Measurements from ENCODE around the gene SLC12A5. TPM values are rescaled to one million over a fixed set of nuclear protein-coding genes. Genes with fewer than 3 reads are reported as not detected.

SLC12A5 gene
- polyA plus RNA-seq, 2 of the 4 experiments (the other 2 are of a cell fraction), result 3.0 to 10.8 TPM

DNA sequence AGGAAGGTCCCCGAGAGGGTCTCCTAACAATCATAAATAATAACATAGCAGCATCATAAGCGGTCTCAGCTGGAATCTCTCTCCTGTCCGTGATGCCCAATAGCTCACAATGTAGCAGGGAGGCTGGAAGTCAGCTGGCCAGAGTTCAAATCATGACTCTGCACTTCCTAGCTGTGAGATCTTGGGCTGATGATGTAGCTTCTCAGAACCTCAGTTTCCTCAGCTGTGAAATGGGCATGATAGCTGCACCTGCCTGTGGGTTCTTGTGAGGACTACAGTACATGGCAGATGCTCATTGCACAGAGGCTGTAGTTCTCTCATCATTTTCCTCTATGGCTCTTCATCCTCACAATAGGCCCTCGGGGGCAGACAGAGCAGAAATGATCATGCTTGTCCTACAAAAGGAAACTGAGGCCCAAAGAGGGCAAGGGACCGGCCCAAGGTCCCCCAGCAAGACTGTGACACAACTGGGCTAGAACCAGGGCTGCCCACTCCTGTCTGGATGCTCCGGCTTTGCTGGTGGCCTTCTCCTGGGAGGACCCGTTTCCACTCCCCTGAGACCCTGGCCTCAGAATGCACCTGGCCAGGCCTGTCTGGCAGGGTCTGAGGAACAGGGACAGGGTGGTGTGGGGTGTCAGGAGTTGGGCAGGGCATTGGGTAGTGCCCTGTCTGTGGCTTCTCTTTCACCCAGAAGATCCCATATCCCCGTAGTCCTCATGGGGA is 17.7 kb downstream of the SLC12A5 start:
- H3K4me3 ChIP-seq, result no peak overlapping the region
- H3K27ac ChIP-seq, result no peak overlapping the region
- TF ChIP-seq FOSL2 (IDR thresholded peaks at IDR 0.05) (no peak), FOSL2 (CRISPR knock-in tag; IDR thresholded peaks at IDR 0.05) (no peak), RCOR1 (IDR thresholded peaks at IDR 0.05; ENCODE audit: low read depth, low read length) (no peak), RNF2 (IDR thresholded peaks at IDR 0.05; ENCODE audit: borderline replicate concordance, low read depth) (no peak), SMC3 (IDR thresholded peaks at IDR 0.05) (no peak), NPAS2 (CRISPR knock-in tag; IDR thresholded peaks at IDR 0.05; ENCODE audit: borderline replicate concordance) (no peak), CHD2 (IDR thresholded peaks at IDR 0.05; ENCODE audit: low read length, partially characterized antibody) (no peak), HOXA7 (CRISPR knock-in tag; IDR thresholded peaks at IDR 0.05) (no peak), CBX8 (IDR thresholded peaks at IDR 0.05) (no peak), MAFK (IDR thresholded peaks at IDR 0.05; ENCODE audit: partially characterized antibody) (no peak), POLR2A (IDR thresholded peaks at IDR 0.05; ENCODE audit: low read length) (no peak), FOXS1 (CRISPR knock-in tag; IDR thresholded peaks at IDR 0.05) (no peak), PHF8 (IDR thresholded peaks at IDR 0.05; ENCODE audit: borderline replicate concordance, low read depth) (no peak), GATA3 (IDR thresholded peaks at IDR 0.05; ENCODE audit: borderline replicate concordance) (no peak), HEYL (CRISPR knock-in tag; IDR thresholded peaks at IDR 0.05) (no peak), RAD21 (conservative IDR thresholded peaks at IDR 0.05 in 1 of 2, IDR thresholded peaks at IDR 0.05 in 1 of 2) (no peak), NFE2L2 (conservative IDR thresholded peaks at IDR 0.05; ENCODE audit: low read length) (no peak), JUNB (IDR thresholded peaks at IDR 0.05) (no peak), RARB (CRISPR knock-in tag; IDR thresholded peaks at IDR 0.05) (no peak)
- TF ChIP-seq, protein P1, sequence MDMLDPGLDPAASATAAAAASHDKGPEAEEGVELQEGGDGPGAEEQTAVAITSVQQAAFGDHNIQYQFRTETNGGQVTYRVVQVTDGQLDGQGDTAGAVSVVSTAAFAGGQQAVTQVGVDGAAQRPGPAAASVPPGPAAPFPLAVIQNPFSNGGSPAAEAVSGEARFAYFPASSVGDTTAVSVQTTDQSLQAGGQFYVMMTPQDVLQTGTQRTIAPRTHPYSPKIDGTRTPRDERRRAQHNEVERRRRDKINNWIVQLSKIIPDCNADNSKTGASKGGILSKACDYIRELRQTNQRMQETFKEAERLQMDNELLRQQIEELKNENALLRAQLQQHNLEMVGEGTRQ (IDR thresholded peaks at IDR 0.05), result no peak
- TF ChIP-seq, protein P2, sequence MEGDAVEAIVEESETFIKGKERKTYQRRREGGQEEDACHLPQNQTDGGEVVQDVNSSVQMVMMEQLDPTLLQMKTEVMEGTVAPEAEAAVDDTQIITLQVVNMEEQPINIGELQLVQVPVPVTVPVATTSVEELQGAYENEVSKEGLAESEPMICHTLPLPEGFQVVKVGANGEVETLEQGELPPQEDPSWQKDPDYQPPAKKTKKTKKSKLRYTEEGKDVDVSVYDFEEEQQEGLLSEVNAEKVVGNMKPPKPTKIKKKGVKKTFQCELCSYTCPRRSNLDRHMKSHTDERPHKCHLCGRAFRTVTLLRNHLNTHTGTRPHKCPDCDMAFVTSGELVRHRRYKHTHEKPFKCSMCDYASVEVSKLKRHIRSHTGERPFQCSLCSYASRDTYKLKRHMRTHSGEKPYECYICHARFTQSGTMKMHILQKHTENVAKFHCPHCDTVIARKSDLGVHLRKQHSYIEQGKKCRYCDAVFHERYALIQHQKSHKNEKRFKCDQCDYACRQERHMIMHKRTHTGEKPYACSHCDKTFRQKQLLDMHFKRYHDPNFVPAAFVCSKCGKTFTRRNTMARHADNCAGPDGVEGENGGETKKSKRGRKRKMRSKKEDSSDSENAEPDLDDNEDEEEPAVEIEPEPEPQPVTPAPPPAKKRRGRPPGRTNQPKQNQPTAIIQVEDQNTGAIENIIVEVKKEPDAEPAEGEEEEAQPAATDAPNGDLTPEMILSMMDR (IDR thresholded peaks at IDR 0.05), result no peak
- no peak overlapping the region for H3K4me2 ChIP-seq
- WGBS (ENCODE audit: missing lambda C conversion rate), result 26% methylated on average over 8 of the region's 8 CpGs
- DNase-seq (ENCODE audit: low read depth in 1 of 2, low spot score in 1 of 2) (no peak), FAIRE-seq (no peak), ATAC-seq (no peak)
- no peaks in the 10 kb centered on the region for H3K9me3 ChIP-seq
- ChIA-PET CTCF (no interaction called here), POLR2A (no interaction called here)
- peaks cover 2% of the 10 kb centered on the region; the same call in 2 of the 3 replicates for H3K4me1 ChIP-seq

DNA sequence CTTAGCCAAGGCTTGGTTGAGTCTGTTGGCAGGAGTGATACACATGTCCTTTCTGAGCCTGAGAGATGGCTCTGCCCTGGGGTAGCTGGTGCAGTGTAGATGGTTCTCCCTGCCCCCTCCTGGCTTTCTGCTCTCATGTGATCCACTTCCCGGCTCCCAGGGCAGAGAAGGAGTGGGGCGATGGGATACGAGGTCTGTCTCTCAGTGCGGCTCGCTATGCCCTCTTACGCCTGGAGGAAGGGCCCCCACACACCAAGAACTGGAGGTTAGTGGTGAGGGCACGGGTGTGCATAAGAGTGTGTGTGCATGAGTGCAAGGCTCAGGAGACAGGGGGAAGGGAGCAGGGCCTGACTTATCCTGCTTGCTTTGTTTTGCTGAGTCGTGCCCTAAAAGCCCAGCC is 18.8 kb downstream of the SLC12A5 start:
- ATAC-seq (no peak), DNase-seq (ENCODE audit: low read depth in 1 of 2, low spot score in 1 of 2) (no peak), FAIRE-seq (no peak)
- TF ChIP-seq HOXA7 (CRISPR knock-in tag; IDR thresholded peaks at IDR 0.05) (no peak), ZSCAN20 (CRISPR knock-in tag; IDR thresholded peaks at IDR 0.05) (no peak), KDM1A (IDR thresholded peaks at IDR 0.05; ENCODE audit: low read depth) (no peak), HDAC2 (IDR thresholded peaks at IDR 0.05) (no peak), RAD21 (conservative IDR thresholded peaks at IDR 0.05 in 1 of 2, IDR thresholded peaks at IDR 0.05 in 1 of 2) (no peak)
- TF ChIP-seq, protein P1 (IDR thresholded peaks at IDR 0.05), result no peak
- Histone ChIP-seq H3K4me3 (no peak overlapping the region), H3K27ac (no peak overlapping the region), H3K9me3 (no peaks in the 10 kb centered on the region), H3K4me1 (peaks cover 8% of the 10 kb centered on the region; the same call in 2 of the 3 replicates), H3K4me2 (no peak overlapping the region)
- ChIA-PET CTCF (interaction anchor here (1.0 kb wide), 1 partner anchor 10 kb away, joined by 4 read pairs; no protein-coding TSS in a partner anchor), POLR2A (no interaction called here)
- 39% methylated on average over 8 of the region's 8 CpGs for WGBS (ENCODE audit: missing lambda C conversion rate)
